ENCODE results near the gene ACTR6. TPM values are rescaled to one million over a fixed set of nuclear protein-coding genes. Genes with fewer than 3 reads are reported as not detected.
"Not testable (repeated sequence)": the region's sequence is repeated elsewhere in the genome, so short reads cannot be mapped to it uniquely, and the experiment has no call there.

Gene ACTR6
- total and polyA plus RNA-seq, 10 donors: 15.0 to 32.4 (median 22.6) TPM

GRCh38 chr12:100229876-100230275 lies 29.3 kb downstream of the ACTR6 start:
- Histone ChIP-seq H3K36me3 (peaks cover 0 to 21% (median 10%) of the 10 kb centered on the region in 6 donors), H3K4me3 (no peak overlapping the region), H3K27ac (no peak overlapping the region), H3K4me1 (no peaks in the 10 kb centered on the region), H3K27me3 (replicated peaks in 1 of 7) (no peaks in the 10 kb centered on the region), H3K9me3 (no peaks in the 10 kb centered on the region)
- WGBS, 5 donors: 62 to 95% (median 76%) methylated on average over 4 of the region's 4 CpGs
- no peak for DNase-seq
- no peak for TF ChIP-seq POLR2A (IDR thresholded peaks at IDR 0.05)
- no peak for TF ChIP-seq POLR2AphosphoS5 (IDR thresholded peaks at IDR 0.05)
- no peak for TF ChIP-seq CTCF (IDR thresholded peaks at IDR 0.05 in 8 of 11, conservative IDR thresholded peaks at IDR 0.05 in 3 of 11)
- intact Hi-C loops (cut with DNase I; ENCODE audit: low total_unique reads): loop anchor here (10.0 kb wide), 1 partner anchor 325 kb away; no protein-coding TSS in a partner anchor

GRCh38 chr12:100231873-100232272 lies 31.3 kb downstream of the ACTR6 start:
- not testable (repeated sequence) for H3K27ac ChIP-seq; H3K9me3 ChIP-seq; DNase-seq; H3K4me3 ChIP-seq; H3K4me1 ChIP-seq; H3K36me3 ChIP-seq; H3K27me3 ChIP-seq (replicated peaks in 1 of 7)
- WGBS, 5 donors: 73 to 91% (median 87%) methylated on average over 3 of the region's 3 CpGs
- intact Hi-C loops (cut with DNase I; ENCODE audit: low total_unique reads): loop anchor here (10.0 kb wide), 1 partner anchor 323 kb away; no protein-coding TSS in a partner anchor

- intact Hi-C loops (cut with DNase I; ENCODE audit: low total_unique reads): loop anchor here (10.0 kb wide), 1 partner anchor 321 kb away; no protein-coding TSS in a partner anchor
These were observed 33.6 kb downstream of the ACTR6 start for GRCh38 chr12:100234166-100234565.

GRCh38 chr12:100234591-100235304 lies 34.1 kb downstream of the ACTR6 start:
- WGBS, 5 donors: 53 to 69% (median 61%) methylated on average over 7 of the region's 7 CpGs
- H3K27ac ChIP-seq: no peak overlapping the region
- no peaks in the 10 kb centered on the region for H3K9me3 ChIP-seq
- TF ChIP-seq POLR2AphosphoS5 (IDR thresholded peaks at IDR 0.05) (no peak), CTCF (IDR thresholded peaks at IDR 0.05 in 8 of 11, conservative IDR thresholded peaks at IDR 0.05 in 3 of 11) (peak; percentile 16 to 66 (median 54))
- DNase-seq: no peak
- H3K36me3 ChIP-seq: no peaks in the 10 kb centered on the region
- H3K4me3 ChIP-seq: no peak overlapping the region
- H3K27me3 ChIP-seq (replicated peaks in 1 of 7): no peaks in the 10 kb centered on the region
- H3K4me1 ChIP-seq: no peaks in the 10 kb centered on the region
- intact Hi-C loops (cut with DNase I; ENCODE audit: low total_unique reads): loop anchor here (10.0 kb wide), 1 partner anchor 320 kb away; no protein-coding TSS in a partner anchor

More at GRCh38 chr12:100234166-100234565, 33.6 kb downstream of the ACTR6 start:
- H3K9me3 ChIP-seq: no peaks in the 10 kb centered on the region
- no peaks in the 10 kb centered on the region for H3K36me3 ChIP-seq
- H3K4me1 ChIP-seq: no peaks in the 10 kb centered on the region
- TF ChIP-seq POLR2AphosphoS5 (IDR thresholded peaks at IDR 0.05): no peak
- TF ChIP-seq CTCF (IDR thresholded peaks at IDR 0.05 in 8 of 11, conservative IDR thresholded peaks at IDR 0.05 in 3 of 11): no peak
- no peak for TF ChIP-seq POLR2A (IDR thresholded peaks at IDR 0.05)
- no peak overlapping the region for H3K27ac ChIP-seq
- no peak overlapping the region for H3K4me3 ChIP-seq
- 58 to 72% (median 67%) methylated on average over 3 of the region's 3 CpGs for WGBS, 5 donors
- H3K27me3 ChIP-seq (replicated peaks in 1 of 7): no peaks in the 10 kb centered on the region
- DNase-seq: no peak
